ENCODE data around the gene SKOR1. TPM values are rescaled to one million over a fixed set of nuclear protein-coding genes. Genes with fewer than 3 reads are reported as not detected.

Gene SKOR1
- total and polyA plus RNA-seq, 2 of the 8 experiments (the other 6 are each of a cell fraction or from before 2014, with no cell fraction given): 0.03 to 0.11 TPM

DNA sequence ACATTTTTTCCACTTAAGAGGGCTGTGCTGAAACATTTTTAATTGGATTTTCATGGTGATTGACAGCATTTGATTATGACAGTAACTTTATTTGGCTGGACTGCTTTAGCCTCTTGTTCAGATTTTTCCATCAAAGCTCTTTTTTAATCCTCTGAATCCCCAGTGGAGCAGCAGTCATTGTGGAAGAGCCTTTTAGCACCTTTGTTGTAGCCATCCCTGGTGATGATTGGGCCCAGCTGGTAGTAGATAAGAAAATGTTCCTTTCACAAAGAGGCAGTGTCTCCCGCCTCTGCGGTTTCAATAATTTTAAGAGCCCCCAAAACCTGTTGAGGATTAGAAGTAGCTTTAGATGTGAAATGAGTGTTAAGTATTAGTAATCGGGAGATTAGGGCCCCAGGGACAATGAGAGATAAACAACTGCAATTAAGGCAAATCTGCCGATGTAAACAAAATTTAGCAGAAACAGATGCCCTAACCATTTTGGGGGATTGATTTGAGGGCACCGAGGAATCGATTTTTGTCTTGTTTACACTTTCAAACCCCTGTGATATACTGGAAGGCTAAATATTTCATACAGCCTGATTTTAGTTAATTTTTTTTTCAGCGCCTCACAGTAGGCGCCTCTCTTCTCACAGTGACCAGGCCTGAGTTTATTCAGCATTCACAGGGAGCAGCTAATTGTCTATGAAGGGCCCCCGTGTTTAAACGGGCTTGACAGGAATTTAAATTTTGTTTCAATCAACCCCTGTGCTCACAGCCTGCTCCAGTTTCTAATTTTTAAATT, 43.2 kb upstream of the SKOR1 start:
- Histone ChIP-seq H3K9me3 (ENCODE audit: insufficient read depth in 2 of 2, low read depth in 1 of 2, low read length in 1 of 2) (no peaks in the 10 kb centered on the region), H2BK15ac (ENCODE audit: low read length) (no peak overlapping the region), H3K36me3 (ENCODE audit: control insufficient read depth in 2 of 4, insufficient read depth in 4 of 4, low read length in 3 of 4) (no peaks in the 10 kb centered on the region), H3K14ac (ENCODE audit: insufficient read length) (no peak overlapping the region), H4K8ac (ENCODE audit: extremely low read depth, insufficient read depth, low read length) (no peak overlapping the region), H3K23me2 (ENCODE audit: low read depth, low read length) (no peaks in the 10 kb centered on the region), H3K4me3 (ENCODE audit: extremely low read depth in 1 of 4, insufficient read depth in 2 of 4, low read depth in 3 of 4, low read length in 4 of 4) (no peak overlapping the region), H3K27ac (ENCODE audit: low read depth, low read length) (no peak overlapping the region), H3K27me3 (replicated peaks in 1 of 4; ENCODE audit: control insufficient read depth in 3 of 4, extremely low read depth in 1 of 4, insufficient read depth in 3 of 4, low read length in 3 of 4) (no peaks in the 10 kb centered on the region; a peak in 1 of 7 replicates), H2BK5ac (ENCODE audit: low read depth, low read length) (no peak overlapping the region), H3K18ac (ENCODE audit: extremely low read depth, low read length) (no peak overlapping the region; the same call in 1 of the 2 replicates), H2BK20ac (ENCODE audit: low read length) (no peak overlapping the region), H4K5ac (ENCODE audit: insufficient read length, low read depth, low read length) (no peak overlapping the region), H3K4ac (replicated peaks; ENCODE audit: insufficient read length, low read depth, low read length) (no peak overlapping the region), H2BK120ac (replicated peaks; ENCODE audit: low read depth, low read length) (no peak overlapping the region), H3K79me1 (ENCODE audit: low read depth, low read length) (no peaks in the 10 kb centered on the region; the same call in 1 of the 2 replicates), H2BK12ac (ENCODE audit: low read depth, low read length) (no peak overlapping the region), H3K56ac (replicated peaks; ENCODE audit: insufficient read length, low read depth, low read length) (no peak overlapping the region), H3K79me2 (ENCODE audit: control insufficient read depth in 1 of 2, insufficient read depth in 2 of 2, low read length in 2 of 2) (no peaks in the 10 kb centered on the region), H3K23ac (ENCODE audit: insufficient read length) (no peak overlapping the region), H3K9ac (replicated peaks in 1 of 4; ENCODE audit: extremely low read depth in 1 of 4, low read depth in 3 of 4, low read length in 3 of 4) (no peak overlapping the region), H4K20me1 (replicated peaks in 1 of 2; ENCODE audit: control insufficient read depth in 1 of 2, insufficient read depth in 2 of 2, low read length in 2 of 2) (no peaks in the 10 kb centered on the region), H3K4me1 (replicated peaks in 1 of 4; ENCODE audit: control insufficient read depth in 3 of 4, insufficient read depth in 4 of 4, low read length in 3 of 4) (peaks cover 6 to 17% (median 12%) of the 10 kb centered on the region in 4 experiments; a peak in 6 of 7 replicates), H4K91ac (replicated peaks; ENCODE audit: insufficient read length, low read length) (no peak overlapping the region), H2AK5ac (ENCODE audit: low read depth, low read length) (no peak overlapping the region), H2AFZ (ENCODE audit: low read length) (no peak overlapping the region), H3K4me2 (ENCODE audit: insufficient read depth in 1 of 2, low read depth in 2 of 2, low read length in 2 of 2) (peak overlapping the region in 1 of 2 experiments; percentile 34; a peak in 1 of 4 replicates)
- FAIRE-seq (no peak), DNase-seq (ENCODE audit: low read depth in 1 of 2, low spot score in 2 of 2) (no peak)
- ChIA-PET CTCF (ENCODE audit: partially characterized antibody) (interaction anchor here (1.0 to 2.6 kb wide), 7 partner anchors 9 to 325 kb away, joined by 3 to 9 read pairs (median 5); no protein-coding TSS in a partner anchor), POLR2A (ENCODE audit: partially characterized antibody) (interaction anchor here (0.8 to 1.0 kb wide), 2 partner anchors 10 to 31 kb away, joined by 3 to 5 read pairs; no protein-coding TSS in a partner anchor)
- peak; percentile 58 for TF ChIP-seq MAFK (IDR thresholded peaks at IDR 0.05; ENCODE audit: low read depth, low read length)
- TF ChIP-seq TEAD4 (IDR thresholded peaks at IDR 0.05; ENCODE audit: low read depth, low read length): no peak
- 68% methylated on average over 10 of the region's 10 CpGs; no CpG with 5 or more reads in 1 of the 2 experiments for WGBS, 2 experiments (ENCODE audit: extremely low coverage in 1 of 2, insufficient coverage in 1 of 2, insufficient read length in 1 of 2, insufficient replicate concordance in 2 of 2, low coverage in 1 of 2, low lambda C conversion rate in 2 of 2, missing lambda C conversion rate in 1 of 2)
